K562 (cell line): ENCODE results near the gene CALCB.

Source experiments
- EGR1 ChIP-seq: fragments of 450-650 bp; conservative IDR thresholded peaks from 2 replicates; pipeline ENCODE4 v1.6.1; 2017; ENCODE audit warnings: mild to moderate bottlenecking
- FOXA3 ChIP-seq, 2 experiments: fragments of 450-650 bp in 1 of 2; sonication (generic) in 1 of 2; formaldehyde crosslinking; IDR thresholded peaks in 1 of 2; conservative IDR thresholded peaks in 1 of 2; 2 replicates each; pipeline versions ENCODE4 v1.4.0 to v1.8.0; 2020 to 2022; ENCODE audit warnings: mild to moderate bottlenecking in 2 of 2, missing genetic modification reagents in 1 of 2
- MTA3 ChIP-seq: fragments of 450-650 bp; formaldehyde crosslinking; IDR thresholded peaks from 2 replicates; pipeline ENCODE4 v1.6.1; 2017; ENCODE audit warnings: mild to moderate bottlenecking, borderline replicate concordance
- PYGO2 ChIP-seq: fragments of 450-650 bp; IDR thresholded peaks from 2 replicates; pipeline ENCODE4 v1.6.1; 2016; ENCODE audit warnings: mild to moderate bottlenecking, missing genetic modification characterization, moderate library complexity, missing compliant biosample characterization
- RAD21 ChIP-seq, 2 experiments: fragments of 250-450 bp in 1 of 2; fragments of 450-650 bp in 1 of 2; sonication (Bioruptor Pico) in 1 of 2; formaldehyde crosslinking in 1 of 2; IDR thresholded peaks in 1 of 2; conservative IDR thresholded peaks in 1 of 2; 2 replicates each; pipeline versions ENCODE4 v1.4.0 to v1.8.0; 2020 to 2022; ENCODE audit warnings: mild to moderate bottlenecking in 2 of 2, moderate library complexity in 1 of 2
- ZBTB49 ChIP-seq: sonication (generic); formaldehyde crosslinking; IDR thresholded peaks from 2 replicates; pipeline ENCODE4 v1.8.0; 2022; ENCODE audit warnings: missing genetic modification reagents, mild to moderate bottlenecking, borderline replicate concordance
- ZEB2 ChIP-seq: fragments of 450-650 bp; IDR thresholded peaks from 2 replicates; pipeline ENCODE4 v1.6.1; 2016
- ZNF24 ChIP-seq: fragments of 450-650 bp; IDR thresholded peaks from 2 replicates; pipeline ENCODE4 v1.6.1; 2016
- ZNF583 ChIP-seq: fragments of 250-450 bp; sonication (Bioruptor Pico); IDR thresholded peaks from 2 replicates; pipeline ENCODE4 v1.4.0; 2020
- TF ChIP-seq, protein P1 (sequence below), 3 experiments: IDR thresholded peaks in 2 of 3; conservative IDR thresholded peaks in 1 of 3; 2 replicates each; pipeline ENCODE4 v1.5.1; 2011 to 2012; ENCODE audit warnings: low read length in 3 of 3, mild to moderate bottlenecking in 3 of 3, control low read depth in 2 of 3, improper control_type of control experiment in 1 of 3, inconsistent platforms in 1 of 3, low read depth in 1 of 3, mixed read lengths in 1 of 3, moderate library complexity in 1 of 3; ENCODE audit not compliant: insufficient read depth in 2 of 3

DNA sequence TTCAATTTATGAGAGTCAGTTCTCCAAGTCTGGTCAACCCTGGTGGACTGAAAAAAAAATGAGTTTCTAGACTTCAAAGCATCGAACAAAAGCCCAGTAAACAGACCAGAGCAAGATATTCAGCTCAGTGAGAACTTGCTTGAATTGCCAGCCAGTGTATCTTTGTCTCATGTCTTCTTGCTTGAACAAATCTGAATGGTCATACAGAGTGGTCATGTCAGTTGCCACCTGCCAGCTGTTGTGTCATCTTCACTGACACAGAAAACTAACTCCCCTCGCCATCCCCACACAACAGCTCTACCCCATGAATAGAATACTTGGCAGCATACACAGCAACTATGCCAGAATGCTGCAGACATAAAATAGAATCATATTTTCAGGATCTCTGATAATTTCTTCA lies 27.5 kb upstream of the CALCB start:
- TF ChIP-seq ZEB2 (no peak), MTA3 (no peak), PYGO2 (tag) (no peak), FOXA3 (CRISPR knock-in tag; conservative IDR thresholded peaks at IDR 0.05 in 1 of 2, IDR thresholded peaks at IDR 0.05 in 1 of 2) (no peak), EGR1 (no peak), ZNF24 (no peak), ZNF583 (CRISPR knock-in tag) (no peak), ZBTB49 (CRISPR knock-in tag) (no peak), RAD21 (CRISPR knock-in tag; conservative IDR thresholded peaks at IDR 0.05 in 1 of 2, IDR thresholded peaks at IDR 0.05 in 1 of 2) (no peak)
- TF ChIP-seq, protein P1, sequence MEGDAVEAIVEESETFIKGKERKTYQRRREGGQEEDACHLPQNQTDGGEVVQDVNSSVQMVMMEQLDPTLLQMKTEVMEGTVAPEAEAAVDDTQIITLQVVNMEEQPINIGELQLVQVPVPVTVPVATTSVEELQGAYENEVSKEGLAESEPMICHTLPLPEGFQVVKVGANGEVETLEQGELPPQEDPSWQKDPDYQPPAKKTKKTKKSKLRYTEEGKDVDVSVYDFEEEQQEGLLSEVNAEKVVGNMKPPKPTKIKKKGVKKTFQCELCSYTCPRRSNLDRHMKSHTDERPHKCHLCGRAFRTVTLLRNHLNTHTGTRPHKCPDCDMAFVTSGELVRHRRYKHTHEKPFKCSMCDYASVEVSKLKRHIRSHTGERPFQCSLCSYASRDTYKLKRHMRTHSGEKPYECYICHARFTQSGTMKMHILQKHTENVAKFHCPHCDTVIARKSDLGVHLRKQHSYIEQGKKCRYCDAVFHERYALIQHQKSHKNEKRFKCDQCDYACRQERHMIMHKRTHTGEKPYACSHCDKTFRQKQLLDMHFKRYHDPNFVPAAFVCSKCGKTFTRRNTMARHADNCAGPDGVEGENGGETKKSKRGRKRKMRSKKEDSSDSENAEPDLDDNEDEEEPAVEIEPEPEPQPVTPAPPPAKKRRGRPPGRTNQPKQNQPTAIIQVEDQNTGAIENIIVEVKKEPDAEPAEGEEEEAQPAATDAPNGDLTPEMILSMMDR (IDR thresholded peaks at IDR 0.05 in 2 of 3, conservative IDR thresholded peaks at IDR 0.05 in 1 of 3; ENCODE audit: insufficient read depth in 2 of 3, low read depth in 1 of 3, low read length in 3 of 3), result no peak
